Lower leg skin (tissue), 3 donors: ENCODE data around the gene UPB1.

Experiments
- POLR2A ChIP-seq, 2 donors: fragments of 450-650 bp; IDR thresholded peaks; one replicate each; pipeline ENCODE4 v1.6.1; 2016 to 2017; ENCODE audit warnings: antibody characterized with exemption in 2 of 2, mild to moderate bottlenecking in 1 of 2, moderate library complexity in 1 of 2
- TF ChIP-seq, protein P1 (sequence below), 3 donors: fragments of 450-650 bp; IDR thresholded peaks; one replicate each; pipeline ENCODE4 v1.5.1; 2016; ENCODE audit warnings: antibody characterized with exemption in 3 of 3, mild to moderate bottlenecking in 3 of 3, moderate library complexity in 2 of 3

DNA sequence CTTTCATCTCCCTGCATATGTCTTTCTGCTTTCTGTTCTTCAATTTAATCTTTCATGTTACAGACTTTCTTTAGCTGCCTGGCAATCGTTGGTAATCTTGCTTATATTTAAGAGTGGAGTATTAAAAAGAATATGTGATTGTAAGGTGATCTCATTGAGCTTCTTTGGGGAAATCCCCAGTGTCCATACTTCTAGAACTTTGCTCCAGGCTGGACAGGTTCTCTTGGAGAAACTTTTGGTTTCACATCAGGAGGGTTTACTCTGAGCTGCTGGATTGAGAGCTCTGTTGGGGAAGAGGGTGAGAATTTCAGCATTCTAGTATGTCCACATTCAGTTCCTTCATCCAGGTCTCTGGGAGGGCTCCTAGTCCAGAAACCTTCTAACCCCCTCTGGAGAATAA lies 81.6 kb downstream of the UPB1 start:
- no peak for TF ChIP-seq POLR2A (IDR thresholded peaks at IDR 0.05)
- TF ChIP-seq, protein P1, sequence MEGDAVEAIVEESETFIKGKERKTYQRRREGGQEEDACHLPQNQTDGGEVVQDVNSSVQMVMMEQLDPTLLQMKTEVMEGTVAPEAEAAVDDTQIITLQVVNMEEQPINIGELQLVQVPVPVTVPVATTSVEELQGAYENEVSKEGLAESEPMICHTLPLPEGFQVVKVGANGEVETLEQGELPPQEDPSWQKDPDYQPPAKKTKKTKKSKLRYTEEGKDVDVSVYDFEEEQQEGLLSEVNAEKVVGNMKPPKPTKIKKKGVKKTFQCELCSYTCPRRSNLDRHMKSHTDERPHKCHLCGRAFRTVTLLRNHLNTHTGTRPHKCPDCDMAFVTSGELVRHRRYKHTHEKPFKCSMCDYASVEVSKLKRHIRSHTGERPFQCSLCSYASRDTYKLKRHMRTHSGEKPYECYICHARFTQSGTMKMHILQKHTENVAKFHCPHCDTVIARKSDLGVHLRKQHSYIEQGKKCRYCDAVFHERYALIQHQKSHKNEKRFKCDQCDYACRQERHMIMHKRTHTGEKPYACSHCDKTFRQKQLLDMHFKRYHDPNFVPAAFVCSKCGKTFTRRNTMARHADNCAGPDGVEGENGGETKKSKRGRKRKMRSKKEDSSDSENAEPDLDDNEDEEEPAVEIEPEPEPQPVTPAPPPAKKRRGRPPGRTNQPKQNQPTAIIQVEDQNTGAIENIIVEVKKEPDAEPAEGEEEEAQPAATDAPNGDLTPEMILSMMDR (IDR thresholded peaks at IDR 0.05): no peak
